HuH-7.5 (cell line): Measurements from ENCODE around the gene SIL1.

Experiments used
- DNase-seq: peaks from one replicate; pipeline ENCODE4 v3.0.0; 2011; ENCODE audit warnings: low spot score

The SIL1 gene

GRCh38 chr5:138978080-138978479 lies 220.1 kb downstream of the SIL1 start:
- DNase-seq = no peak

- DNase-seq = no peak
Observed at GRCh38 chr5:138975098-138975847, 222.9 kb downstream of the SIL1 start.

GRCh38 chr5:138974227-138975063 lies 223.7 kb downstream of the SIL1 start:
- no peak for DNase-seq

GRCh38 chr5:138972836-138973235 lies 225.3 kb downstream of the SIL1 start:
- DNase-seq = no peak

- DNase-seq = no peak
Observed at GRCh38 chr5:138972230-138972629, 225.9 kb downstream of the SIL1 start.

- no peak for DNase-seq
Observed at GRCh38 chr5:138969323-138970002, 228.7 kb downstream of the SIL1 start.

- no peak for DNase-seq
Observed at GRCh38 chr5:138968601-138969000, 229.6 kb downstream of the SIL1 start.

GRCh38 chr5:138967791-138968448 lies 230.2 kb downstream of the SIL1 start:
- no peak for DNase-seq

GRCh38 chr5:138966236-138966985 lies 231.8 kb downstream of the SIL1 start:
- DNase-seq = no peak

- no peak for DNase-seq
Observed at GRCh38 chr5:138965626-138966025, 232.5 kb downstream of the SIL1 start.

GRCh38 chr5:138964647-138965201 lies 233.4 kb downstream of the SIL1 start:
- DNase-seq = no peak

GRCh38 chr5:138963763-138964371 lies 234.3 kb downstream of the SIL1 start:
- no peak for DNase-seq

GRCh38 chr5:138962614-138963370 lies 235.4 kb downstream of the SIL1 start:
- no peak for DNase-seq

GRCh38 chr5:138961729-138962128 lies 236.4 kb downstream of the SIL1 start:
- no peak for DNase-seq

- no peak for DNase-seq
Observed at GRCh38 chr5:138961221-138961620, 236.9 kb downstream of the SIL1 start.

GRCh38 chr5:138960145-138960692 lies 237.9 kb downstream of the SIL1 start:
- DNase-seq = no peak

GRCh38 chr5:138956801-138957200 lies 241.4 kb downstream of the SIL1 start:
- DNase-seq = no peak

- DNase-seq = no peak
Observed at GRCh38 chr5:138955671-138956295, 242.4 kb downstream of the SIL1 start.

- DNase-seq = no peak
Observed at GRCh38 chr5:138955013-138955660, 243.0 kb downstream of the SIL1 start.
